Activated B cell treated with CpG ODN at 0.5 μM for 24 hours (primary cell): Measurements from ENCODE around the gene CGB8. TPM values are rescaled to one million over a fixed set of nuclear protein-coding genes. Genes with fewer than 3 reads are reported as not detected.

ENCODE experiments used
- ATAC-seq: fragments of 200-7000 bp; cut with Tn5 transposase; one replicate; pipeline ENCODE4 v1.10.0; 2021; ENCODE audit warnings: low read depth, mild to moderate bottlenecking, moderate library complexity
- CTCF ChIA-PET: fragments of 350-600 bp; sonication (Branson Sonifier 250); formaldehyde crosslinking; loops from one replicate; lab custom pipeline; 2021; ENCODE audit warnings: antibody characterized with exemption; lab: Charles Lee
- POLR2A ChIA-PET: fragments of 350-600 bp; sonication (Branson Sonifier 250); formaldehyde crosslinking; loops from one replicate; lab custom pipeline; 2021; ENCODE audit warnings: antibody characterized with exemption; lab: Charles Lee
- DNase-seq: peaks from one replicate; pipeline ENCODE4 v3.0.0; 2022
- H3K27ac Mint-ChIP-seq: one replicate; pipeline ENCODE4 v1.8.0; 2020; ENCODE audit warnings: mixed read lengths
- H3K27me3 Mint-ChIP-seq: one replicate; pipeline ENCODE4 v1.8.0; 2021; ENCODE audit warnings: mixed read lengths
- H3K36me3 Mint-ChIP-seq: one replicate; pipeline ENCODE4 v1.8.0; 2021; ENCODE audit warnings: low read depth, mixed read lengths
- H3K4me1 Mint-ChIP-seq: one replicate; pipeline ENCODE4 v1.8.0; 2021; ENCODE audit warnings: mixed read lengths
- H3K4me3 Mint-ChIP-seq: one replicate; pipeline ENCODE4 v1.8.0; 2020; ENCODE audit warnings: mild to moderate bottlenecking, mixed read lengths
- H3K9me3 Mint-ChIP-seq: one replicate; pipeline ENCODE4 v1.8.0; 2020; ENCODE audit warnings: mixed read lengths
- CTCF ChIP-seq: fragments of 200-600 bp; IDR thresholded peaks from one replicate; pipeline ENCODE4 v1.8.0; 2022; ENCODE audit warnings: antibody characterized with exemption, mild to moderate bottlenecking
- intact Hi-C: fragments of 100-400 bp; cut with micrococcal nuclease; formaldehyde crosslinking; loops from one replicate; pipeline ENCODE4 v1.15.1; 2024
- total RNA-seq: library from RNA; stranded (reverse); gene quantifications from 2 replicates; pipeline ENCODE4 v1.2.3, GENCODE V29; 2022

Gene CGB8
- total RNA-seq, 1 donor from 2014 or later = not detected

- POLR2A ChIA-PET = interaction anchor here (0.7 kb wide), 1 partner anchor 675 kb away, joined by 3 read pairs; the partner anchor contains the start of gene AP2A1
- intact Hi-C loops = loop anchor here (10.0 kb wide), 1 partner anchor 483 kb away; no protein-coding TSS in a partner anchor
- TF ChIP-seq CTCF = no peak
- Mint-ChIP-seq H3K4me1 (peaks cover 32% of the 10 kb centered on the region), H3K27me3 (no peaks in the 10 kb centered on the region), H3K9me3 (no peaks in the 10 kb centered on the region), H3K4me3 (no peak overlapping the region), H3K27ac (no peak overlapping the region), H3K36me3 (peaks cover 78% of the 10 kb centered on the region)
- DNase-seq (no peak), ATAC-seq (no peak)
- CTCF ChIA-PET = interaction anchor here (0.7 to 1.1 kb wide), 2 partner anchors 12 to 107 kb away, joined by 3 read pairs; no protein-coding TSS in a partner anchor
Measured at GRCh38 chr19:49091391-49092038, 42.6 kb upstream of the CGB8 start.

GRCh38 chr19:49086296-49086695 lies 37.4 kb upstream of the CGB8 start:
- intact Hi-C loops = loop anchor here (10.0 kb wide), 1 partner anchor 301 kb away; no protein-coding TSS in a partner anchor
- POLR2A ChIA-PET = interaction anchor here (0.6 to 1.0 kb wide), 3 partner anchors 10 to 28 kb away, joined by 3 to 5 read pairs (median 4); partner anchors contain the start of gene LIN7B
- H3K27me3 Mint-ChIP-seq = peaks cover 6% of the 10 kb centered on the region
- DNase-seq = no peak
- H3K4me3 Mint-ChIP-seq = peak overlapping the region; percentile 93
- no peak for ATAC-seq
- no peak for TF ChIP-seq CTCF
- peak overlapping the region; percentile 93 for H3K27ac Mint-ChIP-seq
- peaks cover 48% of the 10 kb centered on the region for H3K36me3 Mint-ChIP-seq
- H3K4me1 Mint-ChIP-seq = peaks cover 43% of the 10 kb centered on the region
- H3K9me3 Mint-ChIP-seq = no peaks in the 10 kb centered on the region
- CTCF ChIA-PET = interaction anchor here (1.2 to 3.7 kb wide), 2 partner anchors 12 to 27 kb away, joined by 4 to 18 read pairs; no protein-coding TSS in a partner anchor

- H3K27me3 Mint-ChIP-seq = peaks cover 6% of the 10 kb centered on the region
- peaks cover 43% of the 10 kb centered on the region for H3K4me1 Mint-ChIP-seq
- POLR2A ChIA-PET = interaction anchor here (1.0 kb wide), 1 partner anchor 12 kb away, joined by 4 read pairs; no protein-coding TSS in a partner anchor
- peak overlapping the region; percentile 93 for H3K4me3 Mint-ChIP-seq
- H3K27ac Mint-ChIP-seq = peak overlapping the region; percentile 93
- H3K9me3 Mint-ChIP-seq = no peaks in the 10 kb centered on the region
- intact Hi-C loops = loop anchor here (1.0 to 10.0 kb wide), 5 partner anchors 33 to 448 kb away; partner anchors contain the start of genes C19orf73, GYS1, NUCB1 and PPFIA3
- ATAC-seq = no peak
- no peak for TF ChIP-seq CTCF
- no peak for DNase-seq
- H3K36me3 Mint-ChIP-seq = peaks cover 45% of the 10 kb centered on the region
- CTCF ChIA-PET = interaction anchor here (1.2 to 3.7 kb wide), 2 partner anchors 12 to 28 kb away, joined by 4 to 18 read pairs; no protein-coding TSS in a partner anchor
Measured at GRCh38 chr19:49085868-49086232, 36.9 kb upstream of the CGB8 start.

- Mint-ChIP-seq H3K9me3 (no peaks in the 10 kb centered on the region), H3K4me3 (peak within 1 kb of the TSS; percentile 93), H3K4me1 (peaks cover 41% of the 10 kb centered on the region), H3K27ac (peak within 1 kb of the TSS; percentile 93), H3K27me3 (peaks cover 6% of the 10 kb centered on the region), H3K36me3 (peaks cover 39% of the 10 kb centered on the region)
- ATAC-seq = peak; percentile 97
- TF ChIP-seq CTCF = no peak
- peak; percentile 99 for DNase-seq
- ChIA-PET CTCF (no interaction called here), POLR2A (interaction anchor here (1.0 kb wide), 1 partner anchor 13 kb away, joined by 4 read pairs; no protein-coding TSS in a partner anchor)
- intact Hi-C loops = loop anchor here (1.0 to 10.0 kb wide), 5 partner anchors 34 to 447 kb away; partner anchors contain the start of genes C19orf73, GYS1, NUCB1 and PPFIA3
Measured at GRCh38 chr19:49085020-49085867, 36.3 kb upstream of the CGB8 start, which contains the start of gene SNRNP70. TSS of gene SNRNP70 (plus strand) at chr19:49085451. CDS start at chr19:49086415, 964 bp downstream.
